T1000 (cell line): ENCODE data around the gene SV2C.
"Not testable (repeated sequence)": the region's sequence is repeated elsewhere in the genome, so short reads cannot be mapped to it uniquely, and the experiment has no call there.

Experiments used
- DNase-seq: peaks from one replicate; lab custom pipeline; 2025; ENCODE audit warnings: mixed read lengths; lab: John Stamatoyannopoulos, UW

The SV2C gene

DNA sequence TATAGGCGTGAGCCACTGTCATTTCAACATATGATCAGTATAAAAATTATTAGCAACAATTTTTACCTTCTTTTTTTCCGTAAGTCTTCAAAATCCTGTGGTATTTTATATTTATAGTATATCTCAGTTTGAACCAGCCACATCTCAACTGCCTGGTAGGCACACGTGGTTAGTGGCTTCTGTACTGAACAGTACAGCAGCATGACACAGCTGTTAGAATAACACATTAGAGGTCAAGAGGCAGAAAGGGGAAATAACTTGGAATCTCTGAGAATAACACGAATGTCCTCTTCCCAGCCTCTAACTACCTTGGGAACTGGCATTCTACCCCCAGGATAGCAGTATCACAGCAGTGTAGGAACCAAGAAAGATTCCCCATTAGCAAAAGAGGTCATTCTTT lies 211.4 kb downstream of the SV2C start:
- no peak for DNase-seq

DNA sequence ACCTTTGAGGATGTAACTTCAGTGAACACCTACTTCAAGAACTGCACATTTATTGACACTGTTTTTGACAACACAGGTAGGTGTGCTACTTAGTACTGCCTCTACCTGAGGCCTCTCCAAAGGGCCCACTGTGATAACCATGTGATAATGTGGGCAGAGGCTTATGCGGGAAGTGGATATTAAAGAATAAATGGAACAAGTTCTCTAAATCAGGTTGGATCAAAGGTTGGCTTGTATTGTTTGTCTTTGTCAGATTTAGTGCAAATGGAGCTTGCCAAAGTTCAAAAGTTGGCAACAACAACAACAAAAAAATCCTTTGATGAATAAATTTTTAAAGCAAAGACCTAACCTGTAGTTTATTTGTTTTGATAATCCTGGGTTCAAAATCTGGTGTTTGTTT lies 215.7 kb downstream of the SV2C start:
- no peak for DNase-seq

DNA sequence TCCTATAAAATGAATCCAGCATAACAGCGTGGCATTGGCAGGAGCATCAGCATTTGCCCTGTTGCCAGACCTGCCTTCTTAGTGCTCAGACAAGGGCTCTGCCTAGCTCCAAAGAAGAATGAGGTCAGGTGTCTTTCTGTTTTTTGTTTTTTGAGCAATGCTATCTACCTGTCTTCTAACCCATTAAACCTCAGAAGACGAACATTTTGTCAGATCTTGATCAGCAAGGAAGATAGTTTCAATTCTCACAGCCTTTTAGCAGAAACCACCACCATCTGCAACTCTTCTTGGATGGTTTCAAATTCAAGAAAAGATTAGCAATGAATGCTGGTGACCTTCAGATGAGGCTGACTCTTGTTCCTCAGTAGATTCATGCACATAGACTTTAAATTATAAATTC lies 216.4 kb downstream of the SV2C start:
- DNase-seq = no peak

DNA sequence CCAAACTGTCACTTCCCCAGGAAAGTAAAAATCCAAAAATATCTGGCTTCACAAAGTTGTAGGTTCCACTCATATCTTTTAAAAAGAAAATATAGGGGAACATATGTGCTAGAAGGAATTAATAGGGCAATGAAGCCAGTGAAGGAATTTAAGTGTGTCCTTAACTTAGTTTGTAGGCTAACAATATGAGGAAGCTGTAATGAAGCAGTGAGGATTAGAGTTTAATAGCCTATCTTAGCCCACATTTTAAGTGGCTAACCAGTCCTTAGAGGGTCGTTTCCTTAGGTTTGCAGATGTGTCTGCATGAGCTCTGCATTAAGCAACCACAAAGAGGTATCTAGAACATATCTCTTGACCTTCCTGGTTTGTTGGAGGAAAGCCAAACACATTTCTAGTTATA lies 218.7 kb downstream of the SV2C start:
- not testable (repeated sequence) for DNase-seq

DNA sequence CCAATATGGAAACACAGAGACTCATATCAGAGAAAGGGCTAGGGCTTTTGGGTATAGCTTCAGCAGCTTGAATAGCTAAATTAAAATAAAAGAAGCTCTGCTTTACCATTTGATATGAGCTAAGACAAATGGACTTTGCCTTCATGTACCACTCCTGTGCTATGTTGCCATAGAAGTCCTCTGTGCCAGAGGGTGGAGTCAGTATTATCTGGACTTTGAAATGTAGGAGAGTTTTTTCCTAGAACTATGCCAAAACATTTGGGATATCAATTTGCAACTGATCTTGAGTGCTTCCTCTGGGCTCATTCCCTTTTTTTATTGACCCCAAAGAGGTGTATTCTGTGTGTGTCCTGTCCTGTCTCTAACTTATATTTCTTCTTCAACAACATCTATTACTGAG lies 219.5 kb downstream of the SV2C start:
- not testable (repeated sequence) for DNase-seq

DNA sequence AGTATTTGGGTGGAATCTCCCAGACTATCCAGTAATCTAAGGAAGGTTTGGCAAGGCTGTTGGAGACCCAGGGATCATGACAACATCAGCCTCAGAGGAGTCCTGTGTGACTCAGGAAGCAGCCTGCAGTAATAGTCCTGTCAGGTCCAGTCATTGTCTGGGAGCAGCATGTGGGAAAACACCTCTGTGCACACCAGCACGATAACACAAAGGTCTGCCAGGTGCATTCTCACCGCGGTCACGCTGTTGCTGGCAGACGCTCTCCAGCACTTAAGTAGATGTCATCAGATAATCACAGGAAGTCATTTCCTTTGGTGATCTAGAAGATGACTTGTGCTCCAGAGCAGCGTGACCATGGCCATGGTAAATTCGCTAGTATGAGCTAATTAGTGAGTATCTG lies 220.7 kb downstream of the SV2C start:
- no peak for DNase-seq

DNA sequence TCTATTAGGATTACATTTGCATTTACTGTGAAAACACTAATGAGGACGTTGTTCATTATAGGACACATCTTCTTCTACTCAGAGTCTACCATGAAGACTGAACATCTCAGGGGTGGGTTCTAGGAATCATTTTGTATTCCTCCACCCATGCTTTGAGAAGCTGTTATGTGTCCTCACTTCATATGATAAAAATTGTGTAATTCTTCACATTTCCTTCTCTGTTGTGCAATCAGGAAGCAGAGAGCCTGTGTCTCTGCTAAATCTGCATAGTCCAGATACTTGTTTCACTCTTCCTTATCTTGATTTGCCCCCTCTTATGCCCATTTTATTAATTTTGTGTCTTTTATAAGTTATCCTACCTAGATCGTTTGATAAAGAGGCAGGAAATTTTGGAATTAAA lies 222.1 kb downstream of the SV2C start:
- no peak for DNase-seq

DNA sequence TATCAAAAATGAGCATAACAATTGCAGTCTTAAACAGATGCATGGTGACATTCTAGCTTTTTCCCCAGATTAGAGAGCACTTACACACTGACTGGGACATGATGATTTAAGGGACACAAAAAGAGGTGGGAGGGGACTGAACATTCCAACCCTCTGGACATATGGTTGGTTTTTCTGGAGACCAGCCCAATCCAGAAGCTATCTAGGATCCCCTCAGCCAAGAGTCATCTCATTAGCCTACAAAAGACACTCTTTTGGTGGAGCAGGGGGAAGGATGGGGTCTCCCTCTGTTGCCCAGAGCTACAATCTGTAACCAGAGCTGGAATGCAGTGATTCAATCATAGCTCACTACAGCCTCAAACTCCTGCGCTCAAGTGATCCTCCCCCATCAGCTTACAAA lies 222.6 kb downstream of the SV2C start:
- DNase-seq = no peak

DNA sequence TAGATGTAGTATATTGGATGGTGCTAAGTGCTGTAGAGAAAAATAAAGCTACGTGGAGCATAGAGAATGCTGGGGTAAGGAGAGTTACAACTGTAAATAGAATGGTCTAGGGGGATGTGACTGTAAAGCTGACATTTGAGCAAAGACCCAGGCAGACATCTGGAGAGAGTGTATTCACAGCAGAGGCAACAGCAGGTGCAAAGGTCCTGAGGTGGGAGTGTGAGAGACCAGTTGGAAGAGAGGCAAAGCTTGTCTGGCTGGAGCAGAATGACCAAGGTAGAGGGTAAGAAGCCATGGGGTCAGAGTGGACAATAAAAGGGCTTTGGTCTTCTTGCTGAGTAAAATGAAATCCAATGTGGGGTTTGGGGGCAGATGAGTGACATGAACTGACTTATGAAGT lies 227.0 kb downstream of the SV2C start:
- DNase-seq = no peak

DNA sequence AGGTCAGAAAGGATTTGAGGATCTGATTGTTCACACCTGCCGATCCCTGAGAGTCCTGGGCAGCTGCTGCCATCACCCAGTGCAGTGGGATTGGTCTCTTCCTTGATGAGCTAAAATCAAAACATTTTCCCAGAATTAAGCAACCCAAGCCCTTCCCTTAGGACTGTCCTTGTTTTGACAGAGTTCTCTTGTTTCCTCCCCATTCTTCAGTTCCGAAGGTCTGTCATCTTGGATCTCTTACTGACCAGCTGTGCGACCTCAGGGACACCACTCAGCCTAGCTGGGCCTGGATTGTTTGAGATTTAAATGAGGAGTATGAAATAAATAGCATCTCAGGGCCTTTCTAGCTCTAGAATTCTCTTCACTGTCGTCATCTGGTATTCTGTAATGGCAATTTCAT lies 229.6 kb downstream of the SV2C start:
- DNase-seq = no peak

DNA sequence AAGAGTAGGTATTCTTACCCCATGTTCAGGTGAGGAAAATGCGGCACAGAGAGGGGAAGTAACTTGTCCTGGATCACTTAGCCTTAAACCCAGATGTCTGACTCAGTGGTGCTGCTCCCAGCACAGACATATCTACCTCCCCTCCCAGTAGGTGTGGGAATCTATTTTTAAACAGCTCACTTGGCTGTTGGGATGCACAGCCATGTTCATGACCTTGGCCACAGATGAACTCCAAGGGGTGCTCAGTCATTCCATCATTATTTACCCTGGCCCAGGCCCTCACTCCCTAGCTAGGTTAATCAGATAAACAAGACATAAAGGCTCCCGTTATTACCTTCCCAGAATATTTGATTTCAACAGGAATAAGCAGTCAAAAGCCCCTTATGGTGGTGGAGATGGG lies 231.5 kb downstream of the SV2C start:
- no peak for DNase-seq

DNA sequence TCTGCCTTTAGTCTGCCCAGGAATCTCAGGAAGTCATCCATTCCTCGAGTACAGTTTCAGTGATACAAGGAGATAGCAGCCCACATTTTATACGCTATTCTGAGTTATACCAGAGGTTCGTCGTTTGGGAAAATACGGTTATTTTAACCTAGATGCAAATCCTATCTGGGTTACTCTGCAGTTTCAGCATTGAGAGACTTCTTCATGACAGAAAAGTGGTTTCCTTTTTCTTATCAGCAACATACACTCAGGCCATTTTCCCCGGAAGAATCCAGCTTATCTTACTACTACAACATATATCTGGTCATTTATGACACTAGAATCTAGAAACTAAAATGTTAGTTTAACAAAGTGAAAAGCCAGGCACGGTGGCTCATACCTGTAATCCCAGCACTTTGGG lies 236.5 kb downstream of the SV2C start:
- DNase-seq = no peak

DNA sequence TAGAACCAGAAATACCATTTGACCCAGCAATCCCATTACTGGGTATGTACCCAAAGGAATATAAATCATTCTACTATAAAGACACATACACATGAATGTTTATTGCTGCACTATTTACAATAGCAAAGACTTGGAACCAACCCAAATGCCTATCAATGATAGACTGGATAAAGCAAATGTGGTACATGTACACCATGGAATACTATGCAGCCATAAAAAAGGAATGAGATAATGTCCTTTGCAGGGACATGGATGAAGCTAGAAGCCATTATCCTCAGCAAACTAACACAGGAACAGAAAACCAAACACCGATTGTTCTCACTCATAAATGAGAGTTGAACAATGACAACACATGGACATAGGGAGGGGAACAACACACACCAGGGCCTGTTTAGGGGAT lies 240.3 kb downstream of the SV2C start:
- DNase-seq = not testable (repeated sequence)

DNA sequence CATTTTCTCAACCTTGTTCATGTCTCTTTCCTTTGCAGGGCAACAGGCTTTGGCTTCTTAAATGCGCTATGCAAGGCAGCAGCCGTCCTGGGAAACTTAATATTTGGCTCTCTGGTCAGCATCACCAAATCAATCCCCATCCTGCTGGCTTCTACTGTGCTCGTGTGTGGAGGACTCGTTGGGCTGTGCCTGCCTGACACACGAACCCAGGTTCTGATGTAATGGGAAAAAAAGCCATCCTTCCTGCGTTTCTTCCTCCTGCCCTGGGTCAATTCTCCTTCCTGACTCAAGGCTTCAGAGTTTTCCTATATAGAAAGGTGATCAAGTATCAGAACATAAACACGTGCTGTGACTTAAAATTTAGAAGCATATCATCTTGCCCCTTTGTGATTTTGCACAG lies 242.1 kb downstream of the SV2C start:
- DNase-seq = no peak

DNA sequence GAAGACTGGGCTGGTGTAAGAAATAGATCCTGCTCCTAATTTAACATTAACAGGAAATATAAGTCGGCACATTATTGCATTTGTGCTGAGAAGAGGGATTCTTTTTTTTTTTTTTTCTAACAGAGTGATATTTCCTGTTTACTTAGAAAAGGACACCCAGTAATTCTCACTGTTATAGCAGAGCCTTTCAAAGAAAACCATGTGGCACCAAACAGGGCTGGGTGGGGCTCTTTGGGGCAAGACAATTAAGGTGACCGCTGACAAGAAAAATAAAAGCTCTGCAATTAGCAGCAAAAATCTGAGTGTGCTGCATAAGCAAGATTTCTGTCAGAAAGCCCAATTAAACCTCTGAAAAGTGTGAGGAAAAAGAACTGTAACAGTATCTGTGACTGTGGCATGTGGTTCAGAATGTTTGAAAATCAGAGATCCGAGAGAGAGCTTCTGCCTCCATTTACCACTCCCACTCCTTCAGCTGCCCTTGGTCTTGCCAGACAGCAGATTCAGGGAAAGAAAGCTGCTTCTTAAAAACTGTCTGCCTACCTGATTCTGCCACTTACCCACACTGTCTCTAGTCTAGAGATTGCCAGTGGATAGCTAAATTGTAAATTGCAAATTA lies 242.8 kb downstream of the SV2C start:
- DNase-seq = no peak

DNA sequence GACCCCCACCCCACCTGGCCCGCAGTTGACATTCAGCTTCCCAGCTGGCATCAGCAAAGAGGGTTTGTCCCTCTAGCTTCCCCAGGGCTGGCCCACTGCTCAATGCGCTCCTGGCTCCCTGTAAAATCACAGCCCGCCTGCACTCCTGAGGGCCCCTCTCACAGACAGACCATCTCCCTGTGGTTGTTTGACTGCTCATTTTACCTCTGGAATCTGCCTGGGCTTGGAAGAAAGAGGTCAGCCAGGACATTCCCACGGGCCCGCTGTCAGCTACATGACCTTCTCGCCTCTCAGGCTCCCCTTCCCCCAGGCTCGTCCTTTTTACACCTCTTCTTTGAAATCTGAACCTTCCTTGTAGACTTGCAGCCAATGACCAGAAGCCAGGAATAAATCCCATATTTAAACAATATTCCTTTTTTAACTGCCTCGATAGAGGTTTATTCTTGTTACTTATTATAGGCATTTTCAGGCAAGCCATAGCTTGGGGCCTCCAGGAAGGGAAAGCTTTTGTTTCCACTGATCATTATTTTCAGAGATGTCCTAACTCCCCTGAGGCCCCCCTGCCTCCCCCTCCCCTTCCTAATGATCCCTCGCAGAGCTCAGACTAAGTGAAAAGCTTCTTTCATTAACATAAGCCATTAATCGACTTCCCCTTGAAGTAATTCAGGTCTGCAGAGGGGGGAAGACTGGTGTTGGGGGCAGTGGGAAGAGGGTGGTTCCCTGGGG lies 243.6 kb downstream of the SV2C start:
- DNase-seq = no peak

DNA sequence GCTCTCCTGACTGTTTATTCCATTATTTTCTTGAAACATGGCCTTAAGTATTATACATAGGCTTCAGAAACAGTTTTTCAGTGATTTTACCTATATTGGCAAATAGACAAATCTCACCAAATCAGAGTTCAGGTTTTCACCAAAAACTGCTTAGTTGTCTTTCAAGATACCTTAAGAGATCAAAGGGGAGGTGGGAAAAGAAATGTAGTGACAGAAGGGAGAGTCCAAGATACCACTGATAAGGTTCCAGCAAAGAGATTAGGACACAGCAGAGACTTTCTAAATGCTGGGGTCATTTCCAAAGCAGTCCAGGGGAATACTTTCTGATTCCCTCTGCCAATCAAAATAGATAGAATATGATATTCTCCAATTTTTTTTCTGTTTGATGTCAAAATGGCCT lies 246.2 kb downstream of the SV2C start:
- DNase-seq = no peak

DNA sequence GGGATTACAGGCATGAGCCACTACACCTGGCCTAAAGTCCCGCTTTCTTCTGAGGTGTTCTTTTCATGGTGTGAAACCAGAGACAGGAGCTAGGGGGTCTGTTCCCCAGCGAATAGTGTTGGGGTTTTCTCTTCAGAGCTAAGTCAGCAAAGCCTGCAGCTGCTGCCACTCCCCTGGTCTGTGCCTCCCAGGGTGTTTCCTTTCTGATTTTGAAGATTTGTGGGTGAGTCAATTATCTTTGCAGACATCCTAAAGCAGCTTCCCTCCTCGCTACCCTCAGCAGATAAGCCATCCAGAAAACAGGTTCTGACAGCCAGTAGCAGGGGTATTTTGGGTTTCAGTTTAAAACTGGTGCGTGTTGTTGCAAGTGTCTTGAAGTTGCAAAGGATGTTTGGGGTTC lies 247.9 kb downstream of the SV2C start:
- DNase-seq = no peak

DNA sequence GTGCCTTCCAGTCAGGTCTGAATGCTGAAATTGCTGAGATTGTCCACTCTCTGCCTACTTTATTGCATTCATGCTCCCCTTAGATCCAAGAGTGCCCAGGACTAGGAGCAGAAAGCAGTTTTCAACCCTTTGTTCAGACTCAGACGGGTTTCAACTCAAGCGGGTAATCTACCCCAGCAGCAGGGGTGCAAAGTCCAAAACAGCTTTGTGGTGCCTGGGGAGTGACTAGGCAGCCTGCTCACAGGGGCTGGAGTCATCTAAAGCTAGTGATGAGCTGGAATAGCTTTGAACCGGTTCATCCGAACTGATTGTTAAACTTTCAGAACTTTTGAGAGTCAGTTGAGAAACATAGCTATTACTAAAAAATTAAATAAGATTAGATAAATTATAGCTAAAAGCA lies 248.9 kb downstream of the SV2C start:
- DNase-seq = no peak

DNA sequence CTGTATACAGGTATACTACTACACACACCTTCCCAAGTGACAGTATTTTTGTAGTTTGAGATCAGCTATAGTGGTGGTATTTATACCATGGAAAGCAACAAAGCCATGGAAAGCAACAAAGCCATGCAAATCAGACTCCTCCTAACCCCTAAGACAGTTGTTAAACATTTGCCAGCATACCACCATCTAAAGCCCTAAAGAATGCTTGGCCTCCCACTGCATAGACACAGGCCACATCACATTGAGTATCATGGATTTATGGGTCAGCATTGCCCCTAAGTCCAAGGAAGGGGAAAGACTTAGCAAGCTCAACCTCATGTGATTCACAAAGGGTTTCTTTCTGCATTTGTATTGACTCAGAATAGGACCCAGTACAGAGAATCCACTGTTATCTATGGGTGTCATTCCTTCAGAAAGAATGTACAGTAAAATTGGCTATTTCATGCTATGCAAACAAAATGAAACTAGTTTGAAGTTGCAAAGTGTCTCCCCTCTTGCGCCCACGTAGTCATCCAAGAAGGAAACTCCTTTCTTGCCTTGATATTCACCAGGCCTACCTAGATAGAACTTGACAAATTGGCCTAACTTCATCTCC lies 249.5 kb downstream of the SV2C start:
- DNase-seq = no peak

DNA sequence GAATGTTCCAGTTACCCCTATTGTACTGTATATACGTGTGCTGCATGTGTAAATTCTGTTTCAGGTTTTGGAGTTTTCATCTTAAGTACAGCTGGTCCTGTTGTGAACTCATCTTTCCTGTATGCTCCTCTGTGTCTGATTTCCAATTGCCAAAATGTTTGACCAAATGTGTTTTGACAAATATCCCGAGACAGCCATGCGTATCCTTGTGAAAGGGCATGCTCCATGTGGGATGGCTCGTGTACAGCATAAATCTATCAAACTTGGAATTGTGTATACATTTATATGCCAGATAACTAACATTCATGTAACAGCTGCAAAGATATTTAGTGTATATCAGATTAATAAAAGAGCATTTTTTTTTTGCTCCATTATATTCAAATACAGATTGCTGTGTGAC lies 250.4 kb downstream of the SV2C start:
- DNase-seq = no peak

DNA sequence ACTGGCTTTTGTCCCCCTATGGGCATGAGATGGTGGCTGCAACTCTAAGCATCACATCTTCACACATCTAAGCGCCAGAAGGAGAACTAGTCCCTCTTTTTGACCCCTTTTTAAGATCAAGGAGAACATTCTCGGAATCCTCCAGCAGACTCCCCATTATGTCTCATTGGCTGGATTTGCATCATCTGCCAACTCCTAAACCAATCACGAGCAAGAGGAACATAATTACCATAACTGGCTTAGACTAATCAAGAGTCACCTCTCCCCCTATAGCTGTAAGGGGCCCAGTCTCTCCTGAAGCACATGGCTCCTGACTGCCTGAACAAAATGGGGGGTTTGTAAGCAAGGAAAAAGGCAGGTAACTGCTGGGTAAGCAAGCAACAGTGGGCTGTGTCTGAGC lies 251.4 kb downstream of the SV2C start:
- no peak for DNase-seq

DNA sequence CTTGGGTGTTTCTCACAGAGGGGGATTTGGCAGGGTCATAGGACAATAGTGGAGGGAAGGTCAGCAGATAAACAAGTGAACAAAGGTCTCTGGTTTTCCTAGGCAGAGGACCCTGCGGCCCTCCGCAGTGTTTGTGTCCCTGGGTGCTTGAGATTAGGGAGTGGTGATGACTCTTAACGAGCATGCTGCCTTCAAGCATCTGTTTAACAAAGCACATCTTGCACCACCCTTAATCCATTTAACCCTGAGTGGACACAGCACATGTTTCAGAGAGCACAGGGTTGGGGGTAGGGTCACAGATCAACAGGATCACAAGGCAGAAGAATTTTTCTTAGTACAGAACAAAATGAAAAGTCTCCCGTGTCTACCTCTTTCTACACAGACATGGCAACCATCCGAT lies 252.3 kb downstream of the SV2C start:
- not testable (repeated sequence) for DNase-seq
